CD4-positive, alpha-beta T cell treated with Interleukin-15 for 4 hours (primary cell): ENCODE measurements around the gene CAD.

Experiments used
- DNase-seq: peaks from one replicate; pipeline ENCODE4 v3.0.0-alpha.2; 2020; ENCODE audit warnings: low spot score

Gene CAD

GRCh38 chr2:27225526-27225925, 8.4 kb downstream of the CAD start:
- no peak for DNase-seq

GRCh38 chr2:27227501-27227900, 10.3 kb downstream of the CAD start:
- no peak for DNase-seq

- DNase-seq = no peak
These were observed 14.8 kb downstream of the CAD start for GRCh38 chr2:27231921-27232320.

GRCh38 chr2:27233341-27233740, 16.2 kb downstream of the CAD start:
- no peak for DNase-seq

- no peak for DNase-seq
These were observed 19.0 kb downstream of the CAD start for GRCh38 chr2:27236136-27236535.

- no peak for DNase-seq
These were observed 19.5 kb downstream of the CAD start for GRCh38 chr2:27236626-27237025.

GRCh38 chr2:27237341-27237945, 20.3 kb downstream of the CAD start:
- no peak for DNase-seq

- no peak for DNase-seq
These were observed 21.8 kb downstream of the CAD start for GRCh38 chr2:27238976-27239375.

- no peak for DNase-seq
These were observed 23.2 kb downstream of the CAD start for GRCh38 chr2:27240406-27240805.

GRCh38 chr2:27241761-27242613, 24.8 kb downstream of the CAD start:
- no peak for DNase-seq

GRCh38 chr2:27242614-27242951, 25.4 kb downstream of the CAD start:
- no peak for DNase-seq

- no peak for DNase-seq
These were observed 26.4 kb downstream of the CAD start for GRCh38 chr2:27243391-27244130.

GRCh38 chr2:27245116-27245515, 27.9 kb downstream of the CAD start:
- no peak for DNase-seq

- no peak for DNase-seq
These were observed 28.5 kb downstream of the CAD start for GRCh38 chr2:27245626-27246025.

GRCh38 chr2:27247893-27248292, 30.7 kb downstream of the CAD start:
- DNase-seq = no peak

GRCh38 chr2:27249159-27249890, 32.2 kb downstream of the CAD start:
- no peak for DNase-seq

- DNase-seq = peak; percentile 37
These were observed 32.9 kb downstream of the CAD start for GRCh38 chr2:27249891-27250651.

GRCh38 chr2:27250652-27251379, 33.6 kb downstream of the CAD start:
- DNase-seq = no peak

GRCh38 chr2:27251766-27252165, 34.6 kb downstream of the CAD start:
- no peak for DNase-seq

- DNase-seq = no peak
These were observed 38.0 kb downstream of the CAD start for GRCh38 chr2:27255187-27255586.

GRCh38 chr2:27255660-27256059, 38.5 kb downstream of the CAD start:
- DNase-seq = no peak
